Activated B cell treated with CpG ODN at 0.5 μM for 24 hours (primary cell): ENCODE results near the gene LRP2BP. TPM values are rescaled to one million over a fixed set of nuclear protein-coding genes. Genes with fewer than 3 reads are reported as not detected.

Experiments
- ATAC-seq: fragments of 200-7000 bp; cut with Tn5 transposase; one replicate; pipeline ENCODE4 v1.10.0; 2021; ENCODE audit warnings: low read depth, mild to moderate bottlenecking, moderate library complexity
- CTCF ChIA-PET: fragments of 350-600 bp; sonication (Branson Sonifier 250); formaldehyde crosslinking; loops from one replicate; lab custom pipeline; 2021; ENCODE audit warnings: antibody characterized with exemption; lab: Charles Lee
- POLR2A ChIA-PET: fragments of 350-600 bp; sonication (Branson Sonifier 250); formaldehyde crosslinking; loops from one replicate; lab custom pipeline; 2021; ENCODE audit warnings: antibody characterized with exemption; lab: Charles Lee
- DNase-seq: peaks from one replicate; pipeline ENCODE4 v3.0.0; 2022
- H3K27ac Mint-ChIP-seq: one replicate; pipeline ENCODE4 v1.8.0; 2020; ENCODE audit warnings: mixed read lengths
- H3K27me3 Mint-ChIP-seq: one replicate; pipeline ENCODE4 v1.8.0; 2021; ENCODE audit warnings: mixed read lengths
- H3K36me3 Mint-ChIP-seq: one replicate; pipeline ENCODE4 v1.8.0; 2021; ENCODE audit warnings: low read depth, mixed read lengths
- H3K4me1 Mint-ChIP-seq: one replicate; pipeline ENCODE4 v1.8.0; 2021; ENCODE audit warnings: mixed read lengths
- H3K4me3 Mint-ChIP-seq: one replicate; pipeline ENCODE4 v1.8.0; 2020; ENCODE audit warnings: mild to moderate bottlenecking, mixed read lengths
- H3K9me3 Mint-ChIP-seq: one replicate; pipeline ENCODE4 v1.8.0; 2020; ENCODE audit warnings: mixed read lengths
- CTCF ChIP-seq: fragments of 200-600 bp; IDR thresholded peaks from one replicate; pipeline ENCODE4 v1.8.0; 2022; ENCODE audit warnings: antibody characterized with exemption, mild to moderate bottlenecking
- intact Hi-C: fragments of 100-400 bp; cut with micrococcal nuclease; formaldehyde crosslinking; loops from one replicate; pipeline ENCODE4 v1.15.1; 2024
- total RNA-seq: library from RNA; stranded (reverse); gene quantifications from 2 replicates; pipeline ENCODE4 v1.2.3, GENCODE V29; 2022

The LRP2BP gene
- total RNA-seq, 1 donor from 2014 or later, result 0.75 TPM

- Mint-ChIP-seq H3K4me3 (no peak overlapping the region), H3K9me3 (no peaks in the 10 kb centered on the region), H3K36me3 (peaks cover 39% of the 10 kb centered on the region), H3K27me3 (no peaks in the 10 kb centered on the region), H3K27ac (no peak overlapping the region), H3K4me1 (peaks cover 17% of the 10 kb centered on the region)
- ChIA-PET POLR2A (no interaction called here), CTCF (no interaction called here)
- DNase-seq (no peak), ATAC-seq (no peak)
- no peak for TF ChIP-seq CTCF
- intact Hi-C loops, result no loop called here
These were observed 25.8 kb upstream of the LRP2BP start for GRCh38 chr4:185421366-185422124.

- Mint-ChIP-seq H3K36me3 (peaks cover 57% of the 10 kb centered on the region), H3K27ac (no peak overlapping the region), H3K4me1 (no peaks in the 10 kb centered on the region), H3K4me3 (no peak overlapping the region), H3K9me3 (no peaks in the 10 kb centered on the region), H3K27me3 (no peaks in the 10 kb centered on the region)
- CTCF ChIA-PET, result interaction anchor here (1.0 kb wide), 1 partner anchor 10 kb away, joined by 3 read pairs; no protein-coding TSS in a partner anchor
- POLR2A ChIA-PET, result no interaction called here
- ATAC-seq, result no peak
- intact Hi-C loops, result no loop called here
- DNase-seq, result no peak
- TF ChIP-seq CTCF, result no peak
These were observed 21.2 kb upstream of the LRP2BP start for GRCh38 chr4:185416955-185417354.

- TF ChIP-seq CTCF, result no peak
- Mint-ChIP-seq H3K27ac (no peak overlapping the region), H3K36me3 (peaks cover 59% of the 10 kb centered on the region), H3K4me3 (no peak overlapping the region), H3K4me1 (no peaks in the 10 kb centered on the region), H3K27me3 (no peaks in the 10 kb centered on the region), H3K9me3 (peaks cover 3% of the 10 kb centered on the region)
- no peak for DNase-seq
- POLR2A ChIA-PET, result interaction anchor here (1.4 kb wide), 1 partner anchor 13 kb away, joined by 4 read pairs; no protein-coding TSS in a partner anchor
- intact Hi-C loops, result no loop called here
- no peak for ATAC-seq
- CTCF ChIA-PET, result no interaction called here
These were observed 16.7 kb upstream of the LRP2BP start for GRCh38 chr4:185412412-185412811.

- Mint-ChIP-seq H3K9me3 (peaks cover 3% of the 10 kb centered on the region), H3K27me3 (no peaks in the 10 kb centered on the region), H3K4me3 (no peak overlapping the region), H3K4me1 (no peaks in the 10 kb centered on the region), H3K27ac (no peak overlapping the region), H3K36me3 (peaks cover 53% of the 10 kb centered on the region)
- no peak for DNase-seq
- no peak for TF ChIP-seq CTCF
- no peak for ATAC-seq
- intact Hi-C loops, result no loop called here
- CTCF ChIA-PET, result no interaction called here
- POLR2A ChIA-PET, result no interaction called here
These were observed 16.1 kb upstream of the LRP2BP start for GRCh38 chr4:185411849-185412248.

GRCh38 chr4:185408432-185408831 is 12.7 kb upstream of the LRP2BP start:
- Mint-ChIP-seq H3K4me3 (no peak overlapping the region), H3K27me3 (no peaks in the 10 kb centered on the region), H3K36me3 (peaks cover 52% of the 10 kb centered on the region), H3K4me1 (peaks cover 12% of the 10 kb centered on the region), H3K27ac (no peak overlapping the region), H3K9me3 (peaks cover 3% of the 10 kb centered on the region)
- POLR2A ChIA-PET, result interaction anchor here (1.0 to 1.2 kb wide), 2 partner anchors 12 to 17 kb away, joined by 3 to 7 read pairs; partner anchors contain the start of genes ANKRD37 and UFSP2
- no peak for TF ChIP-seq CTCF
- DNase-seq (no peak), ATAC-seq (no peak)
- CTCF ChIA-PET, result no interaction called here
- intact Hi-C loops, result no loop called here
